ENCODE results near the gene RANBP17. TPM values are rescaled to one million over a fixed set of nuclear protein-coding genes. Genes with fewer than 3 reads are reported as not detected.

Gene RANBP17
- total RNA-seq, 4 donors from 2014 or later, result 0.61 to 9.3 (median 1.9) TPM

GRCh38 chr5:171127314-171127713, 265.5 kb downstream of the RANBP17 start:
- H3K36me3 ChIP-seq, result no peaks in the 10 kb centered on the region
- no peak for TF ChIP-seq POLR2A (IDR thresholded peaks at IDR 0.05)
- TF ChIP-seq CTCF (IDR thresholded peaks at IDR 0.05), result no peak
- no peaks in the 10 kb centered on the region for H3K9me3 ChIP-seq
- H3K4me3 ChIP-seq, result no peak overlapping the region
- H3K4me1 ChIP-seq, result no peaks in the 10 kb centered on the region
- H3K27ac ChIP-seq, result no peak overlapping the region
- H3K27me3 ChIP-seq, result no peaks in the 10 kb centered on the region
- intact Hi-C loops (cut with DNase I), result no loop called here
- WGBS, 2 donors, result 56 to 64% methylated on average over 2 of the region's 2 CpGs
- no peak for DNase-seq

DNA sequence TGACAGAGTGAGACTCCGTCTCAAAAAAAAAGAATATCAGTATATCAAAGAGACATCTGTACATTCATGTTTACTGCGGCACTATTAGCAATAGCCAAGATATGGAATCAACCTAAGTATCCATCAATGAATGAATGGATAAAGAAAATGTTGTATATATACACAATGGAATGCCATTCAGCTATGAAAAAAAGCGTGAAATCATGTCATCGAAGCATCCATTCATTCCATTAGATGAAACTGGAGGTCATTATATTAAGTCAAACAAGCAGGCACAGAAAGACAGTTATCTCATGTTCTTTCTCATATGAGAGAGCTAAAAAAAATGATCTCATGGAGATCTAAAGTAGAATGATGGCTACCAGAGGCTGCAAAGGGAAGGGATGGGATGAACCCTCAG, 266.3 kb downstream of the RANBP17 start:
- Histone ChIP-seq H3K9me3 (no peaks in the 10 kb centered on the region), H3K4me3 (no peak overlapping the region), H3K4me1 (no peaks in the 10 kb centered on the region), H3K27me3 (no peaks in the 10 kb centered on the region), H3K36me3 (no peaks in the 10 kb centered on the region), H3K27ac (no peak overlapping the region)
- intact Hi-C loops (cut with DNase I), result no loop called here
- TF ChIP-seq CTCF (IDR thresholded peaks at IDR 0.05) (no peak), POLR2A (IDR thresholded peaks at IDR 0.05) (no peak)
- no peak for DNase-seq
- 86 to 92% methylated on average over 4 of the region's 4 CpGs for WGBS, 2 donors

GRCh38 chr5:171129308-171129707, 267.5 kb downstream of the RANBP17 start:
- H3K9me3 ChIP-seq, result no peaks in the 10 kb centered on the region
- TF ChIP-seq POLR2A (IDR thresholded peaks at IDR 0.05), result no peak
- no peak for TF ChIP-seq CTCF (IDR thresholded peaks at IDR 0.05)
- no peak overlapping the region for H3K27ac ChIP-seq
- WGBS, 2 donors, result 64 to 65% methylated on average over 5 of the region's 5 CpGs
- H3K36me3 ChIP-seq, result no peaks in the 10 kb centered on the region
- H3K4me1 ChIP-seq, result no peaks in the 10 kb centered on the region
- no peaks in the 10 kb centered on the region for H3K27me3 ChIP-seq
- intact Hi-C loops (cut with DNase I), result no loop called here
- no peak for DNase-seq
- no peak overlapping the region for H3K4me3 ChIP-seq

DNA sequence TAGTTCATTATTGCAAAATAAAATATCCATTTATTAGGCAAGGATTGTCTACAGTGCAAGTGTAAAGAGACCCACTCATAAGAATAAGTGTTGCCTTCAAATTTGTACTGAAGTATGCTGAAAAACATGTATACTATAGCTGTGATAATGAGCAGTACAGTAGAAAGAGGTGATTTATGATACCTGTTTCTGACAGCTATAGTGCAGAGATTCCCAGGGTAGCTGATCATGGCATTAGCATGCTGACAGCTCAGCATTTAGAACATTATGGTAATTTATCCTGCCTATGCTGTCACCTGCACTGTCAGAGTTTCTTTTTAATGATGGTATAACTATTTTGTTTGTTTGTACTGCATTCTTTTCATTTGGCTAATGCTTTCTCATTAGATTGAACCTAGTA, 269.7 kb downstream of the RANBP17 start:
- no peaks in the 10 kb centered on the region for H3K27me3 ChIP-seq
- no peak overlapping the region for H3K4me3 ChIP-seq
- no peak overlapping the region for H3K27ac ChIP-seq
- H3K36me3 ChIP-seq, result no peaks in the 10 kb centered on the region
- DNase-seq, result no peak
- no peaks in the 10 kb centered on the region for H3K9me3 ChIP-seq
- H3K4me1 ChIP-seq, result no peaks in the 10 kb centered on the region
- intact Hi-C loops (cut with DNase I), result no loop called here
- TF ChIP-seq POLR2A (IDR thresholded peaks at IDR 0.05), result no peak
- no peak for TF ChIP-seq CTCF (IDR thresholded peaks at IDR 0.05)

DNA sequence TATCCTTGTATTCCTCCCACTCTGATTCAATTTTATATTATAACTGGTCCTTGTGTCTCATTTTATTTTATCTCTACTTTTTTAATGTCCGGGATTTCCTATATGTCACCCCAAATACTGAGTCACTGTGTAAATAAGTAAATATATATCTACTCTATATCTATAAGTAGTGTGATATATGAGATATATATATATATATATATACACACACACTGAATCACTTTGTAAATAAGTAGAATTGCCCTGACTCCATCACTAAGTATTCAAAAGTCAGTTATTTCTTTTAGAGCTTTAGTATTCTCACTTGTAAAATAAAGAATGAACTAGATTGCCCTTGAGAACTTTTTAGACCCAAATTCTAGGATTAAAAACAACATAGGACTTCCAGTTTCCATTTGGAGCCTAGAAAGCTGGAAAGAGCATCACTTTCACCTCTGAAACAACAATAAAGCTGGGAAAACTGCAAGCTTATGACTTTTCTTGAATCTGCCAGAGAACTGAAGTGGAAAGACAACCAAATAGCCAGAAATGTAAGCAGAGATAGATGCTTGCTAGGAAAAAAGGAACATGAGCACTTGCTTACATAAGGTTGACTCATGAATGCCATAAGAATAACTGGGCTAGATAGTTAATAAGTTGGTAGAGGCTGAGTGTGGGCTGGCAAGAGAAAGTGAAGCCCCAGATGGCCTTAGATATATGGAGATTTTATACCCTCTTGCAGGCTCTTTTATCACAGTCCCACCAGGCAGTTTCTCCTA, 276.1 kb downstream of the RANBP17 start:
- 67 to 83% methylated on average over 1 of the region's 1 CpG for WGBS, 2 donors
- intact Hi-C loops (cut with DNase I), result no loop called here

DNA sequence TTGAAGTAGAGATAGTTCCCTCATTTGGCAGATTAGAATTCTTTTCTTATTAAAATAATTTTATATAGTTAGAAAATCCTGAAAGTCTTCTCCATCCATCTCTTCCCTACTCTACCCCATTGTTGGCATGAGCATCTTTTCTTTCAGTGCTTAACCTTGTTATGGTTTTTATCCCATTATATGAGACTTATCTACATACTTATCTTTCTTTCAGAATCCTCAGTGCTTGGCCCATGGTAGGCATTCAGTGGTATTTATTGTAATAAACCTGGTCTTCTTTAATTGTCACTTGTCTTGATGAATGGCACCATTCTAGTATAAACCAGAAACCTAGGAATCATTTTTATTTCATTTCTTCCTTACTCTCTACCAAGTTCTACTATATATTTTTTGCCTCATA, 277.4 kb downstream of the RANBP17 start:
- DNase-seq, result no peak
- Histone ChIP-seq H3K9me3 (no peaks in the 10 kb centered on the region), H3K4me3 (no peak overlapping the region), H3K4me1 (no peaks in the 10 kb centered on the region), H3K27me3 (no peaks in the 10 kb centered on the region), H3K36me3 (no peaks in the 10 kb centered on the region), H3K27ac (no peak overlapping the region)
- no peak for TF ChIP-seq POLR2A (IDR thresholded peaks at IDR 0.05)
- TF ChIP-seq CTCF (IDR thresholded peaks at IDR 0.05), result no peak
- intact Hi-C loops (cut with DNase I), result no loop called here

More for the DNA sequence above, 276.1 kb downstream of the RANBP17 start:
- Histone ChIP-seq H3K4me1 (no peaks in the 10 kb centered on the region), H3K27me3 (no peaks in the 10 kb centered on the region), H3K27ac (no peak overlapping the region), H3K36me3 (no peaks in the 10 kb centered on the region), H3K9me3 (no peaks in the 10 kb centered on the region), H3K4me3 (no peak overlapping the region)
- no peak for DNase-seq
- TF ChIP-seq POLR2A (IDR thresholded peaks at IDR 0.05), result no peak
